WTC11 (cell line): Measurements from ENCODE around the gene FAM20B. TPM values are rescaled to one million over a fixed set of nuclear protein-coding genes. Genes with fewer than 3 reads are reported as not detected.

ENCODE experiments used
- ATAC-seq: fragments of 200-7000 bp; cut with Tn5 transposase; 2 replicates; pipeline ENCODE4 v1.10.0; 2021; ENCODE audit warnings: mild to moderate bottlenecking, moderate library complexity
- CTCF ChIA-PET: fragments of 300-600 bp; sonication (Branson Sonifier 250); formaldehyde crosslinking; loops from one replicate; lab custom pipeline; 2021; ENCODE audit warnings: antibody characterized with exemption; lab: Charles Lee
- POLR2A ChIA-PET: fragments of 350-600 bp; sonication (Branson Sonifier 250); formaldehyde crosslinking; loops from one replicate; lab custom pipeline; 2021; ENCODE audit warnings: antibody characterized with exemption; lab: Charles Lee
- DNase-seq: peaks from one replicate; pipeline ENCODE4 v3.0.0; 2021; ENCODE audit warnings: low spot score
- H3K27ac Mint-ChIP-seq: 2 replicates; pipeline ENCODE4 v1.8.0; 2021; ENCODE audit warnings: mixed read lengths
- H3K27me3 Mint-ChIP-seq: 2 replicates; pipeline ENCODE4 v1.8.0; 2021; ENCODE audit warnings: low read depth, mild to moderate bottlenecking, moderate library complexity, mixed read lengths
- H3K36me3 Mint-ChIP-seq: 2 replicates; pipeline ENCODE4 v1.8.0; 2021; ENCODE audit warnings: mixed read lengths
- H3K4me1 Mint-ChIP-seq: 2 replicates; pipeline ENCODE4 v1.8.0; 2022; ENCODE audit warnings: mixed read lengths
- H3K4me3 Mint-ChIP-seq: 2 replicates; pipeline ENCODE4 v1.8.0; 2021; ENCODE audit warnings: mild to moderate bottlenecking, moderate library complexity, mixed read lengths
- H3K9me3 Mint-ChIP-seq: 2 replicates; pipeline ENCODE4 v1.8.0; 2021; ENCODE audit warnings: mixed read lengths
- AR ChIP-seq: fragments of 250-450 bp; sonication (Bioruptor Pico); IDR thresholded peaks from 2 replicates; pipeline ENCODE4 v1.9.0; 2021; ENCODE audit warnings: mild to moderate bottlenecking
- E2F1 ChIP-seq: sonication (generic); formaldehyde crosslinking; IDR thresholded peaks from 2 replicates; pipeline ENCODE4 v1.8.0; 2022; ENCODE audit warnings: mild to moderate bottlenecking, missing genetic modification reagents
- FOXK1 ChIP-seq: sonication (generic); formaldehyde crosslinking; IDR thresholded peaks from 2 replicates; pipeline ENCODE4 v1.8.0; 2022; ENCODE audit warnings: mild to moderate bottlenecking, moderate library complexity, missing genetic modification reagents
- FOXP4 ChIP-seq: sonication (generic); formaldehyde crosslinking; IDR thresholded peaks from 2 replicates; pipeline ENCODE4 v1.8.0; 2022; ENCODE audit warnings: mild to moderate bottlenecking, missing genetic modification reagents
- GABPB1 ChIP-seq: sonication (generic); formaldehyde crosslinking; IDR thresholded peaks from 2 replicates; pipeline ENCODE4 v1.8.1; 2023; ENCODE audit warnings: mild to moderate bottlenecking, missing genetic modification reagents
- GTF2I ChIP-seq: fragments of 250-450 bp; sonication (Bioruptor Pico); conservative IDR thresholded peaks from 2 replicates; pipeline ENCODE4 v1.4.0; 2021; ENCODE audit warnings: mild to moderate bottlenecking
- HMGXB4 ChIP-seq: sonication (generic); formaldehyde crosslinking; IDR thresholded peaks from 2 replicates; pipeline ENCODE4 v1.8.1; 2023; ENCODE audit warnings: mild to moderate bottlenecking, moderate library complexity, missing genetic modification reagents
- MAX ChIP-seq: sonication (generic); formaldehyde crosslinking; IDR thresholded peaks from 2 replicates; pipeline ENCODE4 v1.8.0; 2022; ENCODE audit warnings: mild to moderate bottlenecking, missing genetic modification reagents
- NFYB ChIP-seq: sonication (generic); formaldehyde crosslinking; conservative IDR thresholded peaks from 2 replicates; pipeline ENCODE4 v1.8.0; 2022; ENCODE audit warnings: low read depth, missing genetic modification reagents
- NR1H2 ChIP-seq: sonication (generic); formaldehyde crosslinking; IDR thresholded peaks from 2 replicates; pipeline ENCODE4 v1.9.0; 2021; ENCODE audit warnings: mild to moderate bottlenecking, moderate library complexity, missing genetic modification reagents
- OVOL2 ChIP-seq: fragments of 250-450 bp; sonication (Bioruptor Pico); IDR thresholded peaks from 2 replicates; pipeline ENCODE4 v1.9.0; 2021; ENCODE audit warnings: mild to moderate bottlenecking, borderline replicate concordance
- TEAD1 ChIP-seq: sonication (generic); formaldehyde crosslinking; IDR thresholded peaks from 2 replicates; pipeline ENCODE4 v1.8.0; 2022; ENCODE audit warnings: mild to moderate bottlenecking, missing genetic modification reagents
- ZMAT4 ChIP-seq: fragments of 250-450 bp; sonication (Bioruptor Pico); IDR thresholded peaks from 2 replicates; pipeline ENCODE4 v1.9.0; 2021; ENCODE audit warnings: mild to moderate bottlenecking
- ZNF425 ChIP-seq: fragments of 250-450 bp; sonication (Bioruptor Pico); conservative IDR thresholded peaks from 2 replicates; pipeline ENCODE4 v1.9.0; 2021; ENCODE audit warnings: mild to moderate bottlenecking
- total RNA-seq: library from RNA; stranded (reverse); gene quantifications from 3 replicates; pipeline ENCODE4 v1.2.3, GENCODE V29; 2021

FAM20B gene
- total RNA-seq, 1 experiment from 2014 or later = 36.1 TPM

- 0 out of 2 replicates have a peak, but pooled peaks have one; percentile 4 for TF ChIP-seq FOXP4
- no peak for TF ChIP-seq ZNF425 (CRISPR knock-in tag)
- no peak for TF ChIP-seq NFYB
- TF ChIP-seq ZMAT4 = no peak
- no peak for TF ChIP-seq NR1H2 (CRISPR knock-in tag)
- TF ChIP-seq E2F1 = no peak
- no peak for TF ChIP-seq AR (CRISPR knock-in tag)
- TF ChIP-seq FOXK1 (CRISPR knock-in tag) = 0 out of 2 replicates have a peak, but pooled peaks have one; percentile 14
Observed at GRCh38 chr1:179082333-179082998, 56.8 kb downstream of the FAM20B start (continued).

- H3K27ac Mint-ChIP-seq = no peak overlapping the region
- CTCF ChIA-PET = interaction anchor here (0.7 to 1.4 kb wide), 6 partner anchors 23 to 727 kb away, joined by 3 to 7 read pairs (median 4); partner anchors contain the start of gene SOAT1
- peaks cover 7% of the 10 kb centered on the region; the same call in 1 of the 2 replicates for H3K36me3 Mint-ChIP-seq
- DNase-seq (no peak), ATAC-seq (no peak)
- POLR2A ChIA-PET = interaction anchor here (1.0 kb wide), 1 partner anchor 112 kb away, joined by 3 read pairs; no protein-coding TSS in a partner anchor
- peak overlapping the region; percentile 89 for H3K4me3 Mint-ChIP-seq
- 0 out of 2 replicates have a peak, but pooled peaks have one; percentile 8 for TF ChIP-seq MAX (CRISPR knock-in tag)
- no peak for TF ChIP-seq OVOL2 (CRISPR knock-in tag)
- no peak for TF ChIP-seq HMGXB4 (CRISPR knock-in tag)
- TF ChIP-seq GTF2I (CRISPR knock-in tag) = no peak
- 0 out of 2 replicates have a peak, but pooled peaks have one; percentile 21 for TF ChIP-seq TEAD1 (CRISPR knock-in tag)
- TF ChIP-seq GABPB1 (CRISPR knock-in tag) = no peak
- TF ChIP-seq, all 79 proteins: peak for 2
- H3K4me1 Mint-ChIP-seq = peaks cover 32% of the 10 kb centered on the region
- H3K27me3 Mint-ChIP-seq = no peaks in the 10 kb centered on the region
- no peaks in the 10 kb centered on the region for H3K9me3 Mint-ChIP-seq
Observed at GRCh38 chr1:179082999-179083335, 57.3 kb downstream of the FAM20B start.
